ENCODE measurements around the gene TRRAP. TPM values are rescaled to one million over a fixed set of nuclear protein-coding genes. Genes with fewer than 3 reads are reported as not detected.

Gene TRRAP
- total RNA-seq, 4 donors from 2014 or later: 46.4 to 69.4 (median 53.0) TPM

GRCh38 chr7:99047526-99048077, 169.3 kb downstream of the TRRAP start:
- peak in 1 of 2 donors; percentile 75 for DNase-seq (ENCODE audit: low spot score in 2 of 2)
- 90 to 93% methylated on average over 15 of the region's 15 CpGs for WGBS, 2 donors
- TF ChIP-seq CTCF (IDR thresholded peaks at IDR 0.05) (no peak), POLR2A (IDR thresholded peaks at IDR 0.05) (no peak)
- no peak overlapping the region for H3K4me3 ChIP-seq (ENCODE audit: low read depth, poor library complexity, severe bottlenecking)
- intact Hi-C loops (cut with DNase I; ENCODE audit: low total_unique reads): no loop called here

DNA sequence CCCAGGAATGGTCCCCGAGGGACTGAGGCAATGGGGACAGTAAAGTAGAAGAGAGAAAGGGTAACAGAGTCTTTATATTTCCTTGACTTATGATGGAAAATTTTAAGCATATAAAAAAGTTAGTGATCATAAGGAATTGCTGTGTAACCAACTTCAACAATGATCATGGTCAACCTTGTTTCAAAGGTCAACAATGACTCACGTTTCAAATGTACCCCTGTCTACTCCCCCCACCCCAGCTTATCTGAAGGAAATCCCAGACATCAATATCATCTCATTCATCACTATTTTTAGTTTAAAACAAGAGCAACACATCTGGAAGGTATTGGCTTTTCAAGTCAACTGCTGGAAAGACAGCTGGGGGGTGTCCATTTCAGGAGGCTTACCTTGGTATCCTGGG, 172.6 kb downstream of the TRRAP start:
- intact Hi-C loops (cut with DNase I; ENCODE audit: low total_unique reads): no loop called here
- DNase-seq (ENCODE audit: low spot score in 2 of 2): peak in 1 of 2 donors; percentile 36
- TF ChIP-seq CTCF (IDR thresholded peaks at IDR 0.05) (no peak), POLR2A (IDR thresholded peaks at IDR 0.05) (no peak)
- WGBS, 2 donors: 72 to 73% methylated on average over 2 of the region's 2 CpGs
- H3K4me3 ChIP-seq (ENCODE audit: low read depth, poor library complexity, severe bottlenecking): no peak overlapping the region

DNA sequence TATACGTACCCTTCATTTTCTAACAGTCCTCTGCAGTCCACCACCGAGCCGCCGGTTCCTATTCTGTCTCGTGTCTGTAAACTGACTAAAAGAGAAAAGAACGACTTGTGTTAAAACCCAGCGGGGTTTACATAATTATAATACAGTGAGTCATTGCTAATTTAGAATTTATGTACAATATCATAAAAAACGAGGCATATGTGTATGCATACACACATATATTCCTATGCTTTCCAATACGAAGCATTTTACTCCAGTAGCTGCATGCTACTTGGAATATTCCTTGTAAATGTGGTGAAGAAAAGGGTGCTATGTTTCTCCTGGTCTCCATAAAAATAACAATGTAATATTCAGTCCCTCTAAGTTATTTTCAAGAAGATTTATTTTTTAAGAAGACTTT, 176.4 kb downstream of the TRRAP start:
- DNase-seq (ENCODE audit: low spot score in 2 of 2): no peak
- intact Hi-C loops (cut with DNase I; ENCODE audit: low total_unique reads): no loop called here
- 94 to 95% methylated on average over 9 of the region's 9 CpGs for WGBS, 2 donors
- H3K4me3 ChIP-seq (ENCODE audit: low read depth, poor library complexity, severe bottlenecking): no peak overlapping the region
- TF ChIP-seq POLR2A (IDR thresholded peaks at IDR 0.05) (no peak), CTCF (IDR thresholded peaks at IDR 0.05) (no peak)

GRCh38 chr7:99061001-99061776, 182.9 kb downstream of the TRRAP start:
- WGBS, 2 donors: 57 to 62% methylated on average over 6 of the region's 6 CpGs

More at GRCh38 chr7:99061001-99061776, 182.9 kb downstream of the TRRAP start:
- intact Hi-C loops (cut with DNase I; ENCODE audit: low total_unique reads): no loop called here
- H3K4me3 ChIP-seq (ENCODE audit: low read depth, poor library complexity, severe bottlenecking): no peak overlapping the region
- DNase-seq (ENCODE audit: low spot score in 2 of 2): no peak
- no peak for TF ChIP-seq CTCF (IDR thresholded peaks at IDR 0.05)
- no peak for TF ChIP-seq POLR2A (IDR thresholded peaks at IDR 0.05)

Small RNAs within 50 kb of the gene (microRNA-seq; reads per million reads assigned to microRNA genes)
- 1.4 to 7.4 reads per million in 2 donors for gene MIR3609 (ENCODE audit: borderline number of aligned reads in 1 of 2, borderline replicate concordance in 2 of 2)

Other genes starting within 250 kb of the TRRAP start
- gene TMEM130, start 8.5 kb upstream of the TRRAP start, total RNA-seq: 1 to 10 TPM in 1 of 4 donors, under 1 TPM in 1, not detected in 2; 0.10 to 3.4 TPM